ENCODE measurements around the gene SLC6A6.

The SLC6A6 gene

DNA sequence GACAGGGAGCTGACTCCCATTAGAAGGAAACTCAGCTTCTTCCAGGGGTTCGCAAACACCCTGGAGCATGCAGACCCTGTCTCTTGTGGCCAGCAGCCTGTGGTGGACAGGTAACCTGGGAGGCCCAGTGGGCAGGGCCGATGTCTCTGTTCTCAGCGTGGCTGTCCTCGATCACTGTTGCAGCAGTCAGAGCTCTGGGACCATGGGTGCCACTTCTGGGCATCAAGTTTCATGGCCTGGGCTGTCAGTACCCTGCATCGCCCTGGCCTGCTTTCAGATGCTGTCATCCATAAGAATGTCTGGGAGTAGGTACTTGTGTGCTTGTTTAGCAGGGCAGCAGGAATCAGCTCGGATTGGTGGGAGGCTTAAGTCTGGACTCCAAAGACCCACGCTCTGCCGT lies 54.4 kb downstream of the SLC6A6 start:
- no peak overlapping the region for H3K4me3 ChIP-seq (replicated peaks; ENCODE audit: low read depth, low read length)
- TF ChIP-seq, protein P1, sequence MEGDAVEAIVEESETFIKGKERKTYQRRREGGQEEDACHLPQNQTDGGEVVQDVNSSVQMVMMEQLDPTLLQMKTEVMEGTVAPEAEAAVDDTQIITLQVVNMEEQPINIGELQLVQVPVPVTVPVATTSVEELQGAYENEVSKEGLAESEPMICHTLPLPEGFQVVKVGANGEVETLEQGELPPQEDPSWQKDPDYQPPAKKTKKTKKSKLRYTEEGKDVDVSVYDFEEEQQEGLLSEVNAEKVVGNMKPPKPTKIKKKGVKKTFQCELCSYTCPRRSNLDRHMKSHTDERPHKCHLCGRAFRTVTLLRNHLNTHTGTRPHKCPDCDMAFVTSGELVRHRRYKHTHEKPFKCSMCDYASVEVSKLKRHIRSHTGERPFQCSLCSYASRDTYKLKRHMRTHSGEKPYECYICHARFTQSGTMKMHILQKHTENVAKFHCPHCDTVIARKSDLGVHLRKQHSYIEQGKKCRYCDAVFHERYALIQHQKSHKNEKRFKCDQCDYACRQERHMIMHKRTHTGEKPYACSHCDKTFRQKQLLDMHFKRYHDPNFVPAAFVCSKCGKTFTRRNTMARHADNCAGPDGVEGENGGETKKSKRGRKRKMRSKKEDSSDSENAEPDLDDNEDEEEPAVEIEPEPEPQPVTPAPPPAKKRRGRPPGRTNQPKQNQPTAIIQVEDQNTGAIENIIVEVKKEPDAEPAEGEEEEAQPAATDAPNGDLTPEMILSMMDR (IDR thresholded peaks at IDR 0.05; ENCODE audit: low read depth, low read length, missing control alignments), result no peak
- DNase-seq (ENCODE audit: extremely low read depth, low read depth), result no peak

DNA sequence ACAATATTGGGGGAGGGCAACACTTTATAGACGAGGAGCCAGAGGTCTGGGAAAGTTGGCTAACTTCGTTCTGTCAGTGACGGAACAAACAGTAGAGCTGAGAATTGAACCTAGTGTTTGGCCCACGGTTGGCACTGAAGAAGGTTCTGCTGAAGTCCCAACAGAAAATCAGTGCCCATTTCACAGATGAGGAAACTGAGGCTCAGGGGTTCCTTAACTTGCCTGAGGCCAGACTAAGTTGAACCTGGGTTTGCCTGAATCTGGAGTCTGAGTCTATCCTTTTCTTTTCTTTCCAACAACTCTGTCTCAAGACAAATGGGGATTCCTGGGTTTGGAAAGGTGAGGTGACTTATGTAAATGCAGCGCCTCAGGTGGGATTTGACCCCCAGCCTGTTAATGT lies 55.1 kb downstream of the SLC6A6 start:
- TF ChIP-seq, protein P1 (IDR thresholded peaks at IDR 0.05; ENCODE audit: low read depth, low read length, missing control alignments), result no peak
- no peak overlapping the region for H3K4me3 ChIP-seq (replicated peaks; ENCODE audit: low read depth, low read length)
- DNase-seq (ENCODE audit: extremely low read depth, low read depth), result no peak

DNA sequence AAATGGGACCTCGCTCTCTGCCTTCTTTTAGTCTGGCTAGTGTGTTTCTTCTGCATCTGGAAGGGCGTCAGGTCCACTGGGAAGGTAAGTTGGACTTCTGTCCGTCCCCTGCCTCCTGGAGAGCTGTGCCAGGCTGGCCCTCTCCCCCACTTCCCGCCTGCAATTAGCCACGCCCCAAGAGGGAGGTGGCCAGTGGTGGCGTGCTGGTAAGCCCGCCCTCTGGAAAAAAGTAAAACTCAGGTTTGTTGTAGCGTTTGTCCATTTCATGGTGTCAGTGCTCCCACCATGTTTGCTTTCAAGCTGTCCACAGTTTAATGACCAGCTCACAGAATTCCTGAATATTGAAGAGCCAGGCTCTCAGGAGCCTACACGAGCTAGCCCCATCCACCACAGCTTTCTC lies 55.6 kb downstream of the SLC6A6 start:
- TF ChIP-seq, protein P1 (IDR thresholded peaks at IDR 0.05; ENCODE audit: low read depth, low read length, missing control alignments), result no peak
- no peak overlapping the region for H3K4me3 ChIP-seq (replicated peaks; ENCODE audit: low read depth, low read length)
- no peak for DNase-seq (ENCODE audit: extremely low read depth, low read depth)

DNA sequence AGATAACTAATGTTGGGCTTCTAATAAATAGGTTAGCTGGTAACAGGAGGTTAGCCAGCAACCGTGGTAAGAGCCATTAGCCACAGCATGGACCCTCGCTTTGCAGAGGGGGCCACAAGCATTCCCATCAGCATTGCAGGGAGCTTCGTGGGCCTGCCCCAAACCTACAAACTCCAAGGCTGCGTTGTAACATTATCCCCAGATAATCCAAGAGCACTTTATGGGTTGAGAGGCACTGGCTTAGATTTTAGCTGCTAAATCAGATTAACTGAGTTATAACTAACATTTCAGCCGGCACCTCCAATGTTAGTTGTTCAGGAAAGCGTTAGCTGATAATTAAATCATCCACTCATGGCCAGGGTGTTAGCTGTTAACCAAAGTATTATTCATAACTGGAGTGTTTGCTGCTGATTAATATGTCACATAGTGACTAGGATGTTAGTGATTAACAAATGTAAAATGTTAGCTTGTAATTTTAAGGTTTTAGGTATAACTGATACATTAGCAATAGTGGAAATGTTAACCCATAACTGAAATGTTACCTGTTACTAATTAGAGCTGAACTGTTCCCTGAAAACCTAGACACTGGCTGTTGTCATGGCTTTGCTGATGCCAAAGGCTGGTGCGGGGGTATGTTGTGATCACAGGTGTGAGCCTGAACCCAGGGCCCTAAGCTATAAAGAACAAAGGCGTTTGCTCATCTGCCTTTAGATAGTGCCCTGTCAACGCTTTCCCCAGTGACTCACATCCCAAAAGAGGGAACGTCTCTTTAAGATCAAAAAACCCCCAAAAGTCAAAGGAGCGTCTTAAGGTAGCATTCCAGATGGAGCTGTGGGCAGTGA lies 56.2 kb downstream of the SLC6A6 start:
- TF ChIP-seq, protein P1 (IDR thresholded peaks at IDR 0.05; ENCODE audit: low read depth, low read length, missing control alignments), result no peak
- no peak for DNase-seq (ENCODE audit: extremely low read depth, low read depth)
- no peak overlapping the region for H3K4me3 ChIP-seq (replicated peaks; ENCODE audit: low read depth, low read length)

DNA sequence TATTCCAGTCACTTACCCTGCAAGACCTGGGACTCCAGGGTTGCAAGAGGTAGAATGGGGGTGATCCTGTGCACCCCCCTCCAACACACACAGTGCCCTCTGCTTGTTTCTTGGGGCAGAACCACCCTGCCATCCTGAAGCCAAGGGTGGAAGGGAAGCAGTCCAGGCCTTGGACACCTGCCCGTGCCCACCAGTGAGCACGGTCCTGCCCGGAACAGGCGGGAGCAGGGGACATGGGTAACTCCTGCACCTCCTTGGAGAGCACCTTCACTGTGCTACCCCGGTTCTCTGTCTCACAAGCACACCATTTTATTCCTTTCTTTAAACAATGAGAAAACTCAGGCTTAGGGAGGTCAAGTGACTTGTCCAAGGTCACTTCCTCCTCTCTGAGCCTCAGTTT lies 57.0 kb downstream of the SLC6A6 start:
- no peak for DNase-seq (ENCODE audit: extremely low read depth, low read depth)
- TF ChIP-seq, protein P1 (IDR thresholded peaks at IDR 0.05; ENCODE audit: low read depth, low read length, missing control alignments), result no peak
- no peak overlapping the region for H3K4me3 ChIP-seq (replicated peaks; ENCODE audit: low read depth, low read length)

DNA sequence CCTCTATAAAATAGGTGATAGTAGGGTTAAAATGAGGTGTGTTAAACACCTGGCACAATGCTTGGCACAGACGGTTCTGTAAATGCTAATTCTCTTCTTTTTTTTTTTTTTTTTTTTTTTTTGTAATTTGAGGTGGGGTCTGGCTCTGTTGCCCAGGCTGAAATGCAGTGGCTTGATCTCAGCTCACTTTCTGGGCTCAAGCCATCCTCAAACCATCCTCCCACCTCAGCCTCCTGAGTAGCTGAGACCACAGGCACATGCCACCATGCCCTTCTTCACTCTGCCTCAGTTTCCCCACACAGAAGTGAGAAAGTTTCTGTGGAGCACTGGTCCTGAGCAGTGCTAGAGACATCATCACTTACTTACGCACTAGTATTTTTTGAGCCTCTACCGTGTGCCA lies 57.4 kb downstream of the SLC6A6 start:
- no peak overlapping the region for H3K4me3 ChIP-seq (replicated peaks; ENCODE audit: low read depth, low read length)
- TF ChIP-seq, protein P1 (IDR thresholded peaks at IDR 0.05; ENCODE audit: low read depth, low read length, missing control alignments), result no peak
- DNase-seq (ENCODE audit: extremely low read depth, low read depth), result no peak
